NCI-H345 treated with DMSO at 0.1 percent for 48 hours (cell line): ENCODE results near the gene PCDHGC5.
A peak's percentile ranks its signal among the peaks of the same experiment; 100 is the strongest.

Source experiments
- DNase-seq: peaks from one replicate; lab custom pipeline; 2025; ENCODE audit not compliant: unreplicated experiment; lab: John Stamatoyannopoulos, UW

The PCDHGC5 gene

GRCh38 chr5:141512911-141513626 is 24.2 kb downstream of the PCDHGC5 start:
- DNase-seq: no peak

GRCh38 chr5:141513627-141514329 is 24.9 kb downstream of the PCDHGC5 start:
- no peak for DNase-seq

GRCh38 chr5:141514330-141515133 is 25.7 kb downstream of the PCDHGC5 start:
- DNase-seq: no peak

GRCh38 chr5:141515141-141515540 is 26.3 kb downstream of the PCDHGC5 start:
- no peak for DNase-seq

GRCh38 chr5:141515946-141516671 is 27.2 kb downstream of the PCDHGC5 start:
- DNase-seq: no peak

GRCh38 chr5:141516672-141517025 is 27.8 kb downstream of the PCDHGC5 start:
- DNase-seq: no peak

GRCh38 chr5:141517312-141517711 is 28.4 kb downstream of the PCDHGC5 start:
- DNase-seq: no peak

- DNase-seq: no peak
Measured at GRCh38 chr5:141517880-141518617, 29.2 kb downstream of the PCDHGC5 start.

GRCh38 chr5:141518618-141519015 is 29.7 kb downstream of the PCDHGC5 start:
- no peak for DNase-seq

- no peak for DNase-seq
Measured at GRCh38 chr5:141519605-141520565, 31.0 kb downstream of the PCDHGC5 start.

- no peak for DNase-seq
Measured at GRCh38 chr5:141521244-141521781, 32.4 kb downstream of the PCDHGC5 start.

- DNase-seq: no peak
Measured at GRCh38 chr5:141522301-141522700, 33.4 kb downstream of the PCDHGC5 start.

- no peak for DNase-seq
Measured at GRCh38 chr5:141523991-141524390, 35.1 kb downstream of the PCDHGC5 start.

- peak; percentile 67 for DNase-seq
Measured at GRCh38 chr5:141524604-141525597, 36.0 kb downstream of the PCDHGC5 start.

- no peak for DNase-seq
Measured at GRCh38 chr5:141525653-141526052, 36.8 kb downstream of the PCDHGC5 start.

- no peak for DNase-seq
Measured at GRCh38 chr5:141527426-141527825, 38.5 kb downstream of the PCDHGC5 start.

GRCh38 chr5:141528291-141528984 is 39.6 kb downstream of the PCDHGC5 start:
- DNase-seq: no peak
